NCI-H2196 treated with DMSO at 0.1 percent for 48 hours (cell line): ENCODE results near the gene CLPX.
"Not testable (repeated sequence)": the region's sequence is repeated elsewhere in the genome, so short reads cannot be mapped to it uniquely, and the experiment has no call there.

Source experiments
- DNase-seq: peaks from one replicate; lab custom pipeline; 2025; ENCODE audit not compliant: unreplicated experiment; lab: John Stamatoyannopoulos, UW

Gene CLPX

GRCh38 chr15:65102912-65103311 lies 82.2 kb downstream of the CLPX start:
- no peak for DNase-seq

GRCh38 chr15:65101891-65102708 lies 83.0 kb downstream of the CLPX start:
- DNase-seq: no peak

DNA sequence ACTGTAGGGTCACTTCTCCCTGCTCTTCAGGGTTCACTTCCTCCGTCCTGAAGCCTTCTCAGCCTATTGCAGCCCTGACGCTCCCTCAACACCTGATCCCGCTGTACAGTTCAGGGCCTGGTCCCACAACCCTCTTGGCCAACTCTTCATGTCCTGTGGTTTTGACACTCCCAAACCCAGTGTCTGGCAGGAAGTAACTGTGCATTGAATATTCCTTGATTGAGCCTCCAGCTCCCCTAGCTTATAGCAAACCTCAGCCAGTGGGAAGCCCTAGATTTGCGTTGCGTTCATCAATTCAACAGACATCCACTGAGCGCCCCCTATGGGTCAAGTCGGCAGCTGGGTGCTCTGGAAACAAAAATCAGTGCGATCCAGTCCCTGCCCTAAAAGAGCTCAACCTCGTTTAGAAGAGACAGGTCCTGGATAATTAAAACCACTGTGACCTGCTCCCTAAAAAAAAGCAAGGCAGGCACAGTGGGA lies 83.7 kb downstream of the CLPX start:
- no peak for DNase-seq

GRCh38 chr15:65100442-65100841 lies 84.7 kb downstream of the CLPX start:
- no peak for DNase-seq

- DNase-seq: not testable (repeated sequence)
These were observed 85.3 kb downstream of the CLPX start for GRCh38 chr15:65099801-65100200.

- no peak for DNase-seq
These were observed 85.8 kb downstream of the CLPX start for GRCh38 chr15:65099336-65099735.
